Natural killer cell (primary cell): ENCODE results near the gene NIP7. TPM values are rescaled to one million over a fixed set of nuclear protein-coding genes. Genes with fewer than 3 reads are reported as not detected.

Source experiments
- ATAC-seq, 3 donors: fragments of 150-1000 bp in 2 of 3; fragments of 200-7000 bp in 1 of 3; cut with Tn5 transposase; 1 replicate in 1 of 3; 2 replicates in 2 of 3; pipeline ENCODE4 v1.10.0; 2021; ENCODE audit warnings: mild to moderate bottlenecking in 2 of 3, moderate library complexity in 2 of 3
- DNase-seq, 2 donors: peaks; one replicate each; pipeline versions ENCODE4 v3.0.0 to v3.0.0-alpha.2; 2013 to 2021; ENCODE audit warnings: mixed read lengths in 1 of 2
- H3K27ac ChIP-seq: one replicate; pipeline ENCODE4 v1.5.1; 2013; ENCODE audit warnings: mild to moderate bottlenecking, low read length
- H3K27me3 ChIP-seq: one replicate; pipeline ENCODE4 v1.6.1; 2013; ENCODE audit warnings: low read length; ENCODE audit not compliant: control insufficient read depth, insufficient read depth
- H3K36me3 ChIP-seq: one replicate; pipeline ENCODE4 v1.6.1; 2013; ENCODE audit warnings: low read length; ENCODE audit not compliant: control insufficient read depth, insufficient read depth
- H3K4me1 ChIP-seq: one replicate; pipeline ENCODE4 v1.6.1; 2013; ENCODE audit warnings: low read length; ENCODE audit not compliant: control insufficient read depth, insufficient read depth
- H3K4me3 ChIP-seq: one replicate; pipeline ENCODE4 v1.5.1; 2013; ENCODE audit warnings: low read length
- H3K9me3 ChIP-seq: one replicate; pipeline ENCODE4 v1.6.1; 2013; ENCODE audit warnings: low read length; ENCODE audit not compliant: control insufficient read depth, insufficient read depth
- H3K27ac Mint-ChIP-seq, 2 donors: one replicate each; pipeline ENCODE4 v1.8.0; 2022; ENCODE audit warnings: mild to moderate bottlenecking in 2 of 2, mixed read lengths in 2 of 2, moderate library complexity in 1 of 2
- H3K27me3 Mint-ChIP-seq, 2 donors: one replicate each; pipeline ENCODE4 v1.8.0; 2022; ENCODE audit warnings: low read depth in 2 of 2, mixed read lengths in 2 of 2
- H3K36me3 Mint-ChIP-seq: one replicate; pipeline ENCODE4 v1.8.0; 2022; ENCODE audit warnings: mixed read lengths
- H3K4me1 Mint-ChIP-seq, 2 donors: one replicate each; pipeline ENCODE4 v1.8.0; 2022; ENCODE audit warnings: mixed read lengths in 2 of 2
- H3K4me3 Mint-ChIP-seq: one replicate; pipeline ENCODE4 v1.8.0; 2022; ENCODE audit warnings: mild to moderate bottlenecking, moderate library complexity, mixed read lengths
- H3K9me3 Mint-ChIP-seq, 2 donors: one replicate each; pipeline ENCODE4 v1.8.0; 2022; ENCODE audit warnings: mixed read lengths in 2 of 2
- CTCF ChIP-seq: fragments of 200-600 bp; IDR thresholded peaks from one replicate; pipeline ENCODE4 v1.8.0; 2022; ENCODE audit warnings: antibody characterized with exemption
- WGBS: methylation state at CpG from one replicate; pipeline ENCODE4 v1.1.7; 2013; ENCODE audit warnings: missing lambda C conversion rate; ENCODE audit not compliant: insufficient coverage; 5-methylcytosine and 5-hydroxymethylcytosine counted together
- intact Hi-C: fragments of 100-400 bp; cut with micrococcal nuclease; formaldehyde crosslinking; loops from one replicate; pipeline ENCODE4 v1.14.2; 2022
- total RNA-seq, 4 donors: library from RNA; stranded (reverse); fragments of 120-200 nt in 1 of 4; gene quantifications; one replicate each; pipeline versions ENCODE4 v1.2.3 to v1.2.4, GENCODE V29; 2013 to 2022

NIP7 gene
- total RNA-seq, 3 donors from 2014 or later (not counting 1 experiment from before 2014, with no cell fraction given), result 33.7 to 41.8 (median 37.7) TPM

GRCh38 chr16:69371564-69371963, 32.0 kb downstream of the NIP7 start:
- Mint-ChIP-seq H3K9me3 (no peaks in the 10 kb centered on the region), H3K27me3 (no peaks in the 10 kb centered on the region), H3K4me1 (peaks cover 0 to 6% of the 10 kb centered on the region in 2 donors), H3K36me3 (peaks cover 10% of the 10 kb centered on the region), H3K4me3 (no peak overlapping the region), H3K27ac (peak overlapping the region in 1 of 2 donors; percentile 18)
- H3K27ac ChIP-seq, result no peak overlapping the region
- no peaks in the 10 kb centered on the region for H3K4me1 ChIP-seq
- H3K9me3 ChIP-seq, result no peaks in the 10 kb centered on the region
- TF ChIP-seq CTCF, result no peak
- ATAC-seq (no peak), DNase-seq (no peak)
- WGBS, result 70% methylated on average over 1 of the region's 2 CpGs
- peaks cover 41% of the 10 kb centered on the region for H3K36me3 ChIP-seq
- no peak overlapping the region for H3K4me3 ChIP-seq
- no peaks in the 10 kb centered on the region for H3K27me3 ChIP-seq
- intact Hi-C loops, result no loop called here

- peaks cover 4 to 6% of the 10 kb centered on the region in 2 donors for H3K4me1 Mint-ChIP-seq
- H3K36me3 Mint-ChIP-seq, result peaks cover 10% of the 10 kb centered on the region
- H3K4me3 Mint-ChIP-seq, result no peak overlapping the region
- no peaks in the 10 kb centered on the region for H3K27me3 ChIP-seq
- H3K27me3 Mint-ChIP-seq, result no peaks in the 10 kb centered on the region
- WGBS, result 100% methylated on average over 1 of the region's 1 CpG
- no peak overlapping the region for H3K27ac Mint-ChIP-seq
- H3K27ac ChIP-seq, result no peak overlapping the region
- no peak overlapping the region for H3K4me3 ChIP-seq
- no peaks in the 10 kb centered on the region for H3K9me3 Mint-ChIP-seq
- TF ChIP-seq CTCF, result no peak
- ATAC-seq, result no peak
- no peaks in the 10 kb centered on the region for H3K9me3 ChIP-seq
- no peak for DNase-seq
- intact Hi-C loops, result no loop called here
- no peaks in the 10 kb centered on the region for H3K4me1 ChIP-seq
- peaks cover 33% of the 10 kb centered on the region for H3K36me3 ChIP-seq
Observed at GRCh38 chr16:69373019-69373418, 33.4 kb downstream of the NIP7 start.

GRCh38 chr16:69376393-69377059, 37.0 kb downstream of the NIP7 start:
- no peaks in the 10 kb centered on the region for H3K27me3 Mint-ChIP-seq
- no peak overlapping the region for H3K4me3 ChIP-seq
- no peaks in the 10 kb centered on the region for H3K27me3 ChIP-seq
- H3K27ac ChIP-seq, result no peak overlapping the region
- H3K4me1 ChIP-seq, result no peaks in the 10 kb centered on the region
- H3K36me3 Mint-ChIP-seq, result no peaks in the 10 kb centered on the region
- peak overlapping the region in 1 of 2 donors; percentile 65 for H3K27ac Mint-ChIP-seq
- DNase-seq, result no peak
- peaks cover 31% of the 10 kb centered on the region for H3K36me3 ChIP-seq
- H3K4me1 Mint-ChIP-seq, result peaks cover 4 to 13% of the 10 kb centered on the region in 2 donors
- H3K9me3 Mint-ChIP-seq, result no peaks in the 10 kb centered on the region
- intact Hi-C loops, result no loop called here
- WGBS, result 97% methylated on average over 9 of the region's 10 CpGs
- H3K4me3 Mint-ChIP-seq, result no peak overlapping the region
- ATAC-seq, result no peak
- no peaks in the 10 kb centered on the region for H3K9me3 ChIP-seq
- TF ChIP-seq CTCF, result no peak

GRCh38 chr16:69378036-69378435, 38.5 kb downstream of the NIP7 start:
- H3K4me3 Mint-ChIP-seq, result no peak overlapping the region
- no peak for TF ChIP-seq CTCF
- peak overlapping the region; percentile 17 to 43 for H3K27ac Mint-ChIP-seq
- Histone ChIP-seq H3K36me3 (peaks cover 37% of the 10 kb centered on the region), H3K4me3 (no peak overlapping the region), H3K27me3 (no peaks in the 10 kb centered on the region), H3K4me1 (no peaks in the 10 kb centered on the region), H3K27ac (no peak overlapping the region), H3K9me3 (no peaks in the 10 kb centered on the region)
- peaks cover 13 to 22% of the 10 kb centered on the region in 2 donors for H3K4me1 Mint-ChIP-seq
- H3K27me3 Mint-ChIP-seq, result no peaks in the 10 kb centered on the region
- H3K9me3 Mint-ChIP-seq, result no peaks in the 10 kb centered on the region
- intact Hi-C loops, result no loop called here
- 100% methylated on average over 1 of the region's 1 CpG for WGBS
- DNase-seq (no peak), ATAC-seq (no peak)
- H3K36me3 Mint-ChIP-seq, result no peaks in the 10 kb centered on the region
